Stimulated activated effector memory CD8-positive, alpha-beta T cell treated with anti-CD3 and anti-CD28 coated beads, Interleukin-12 subunit alpha, Interleukin-12 subunit beta, amount 100 ng/mL, for 72 hours (primary cell): ENCODE results near the gene TTBK1.

Experiments
- ATAC-seq: fragments of 150-1000 bp; cut with Tn5 transposase; 2 replicates; pipeline ENCODE4 v1.10.0; 2021
- DNase-seq, 2 donors: peaks; one replicate each; pipeline ENCODE4 v3.0.0; 2021 to 2022; ENCODE audit warnings: low spot score in 2 of 2
- H3K27ac Mint-ChIP-seq: one replicate; pipeline ENCODE4 v1.8.0; 2022; ENCODE audit warnings: mild to moderate bottlenecking, mixed read lengths
- H3K36me3 Mint-ChIP-seq: one replicate; pipeline ENCODE4 v1.8.0; 2022; ENCODE audit warnings: mild to moderate bottlenecking, mixed read lengths
- H3K4me1 Mint-ChIP-seq: one replicate; pipeline ENCODE4 v1.8.0; 2022; ENCODE audit warnings: mixed read lengths
- H3K4me3 Mint-ChIP-seq: one replicate; pipeline ENCODE4 v1.8.0; 2022; ENCODE audit warnings: mild to moderate bottlenecking, mixed read lengths
- H3K9me3 Mint-ChIP-seq: one replicate; pipeline ENCODE4 v1.8.0; 2022; ENCODE audit warnings: mixed read lengths

TTBK1 gene

GRCh38 chr6:43239054-43239453 lies 4.2 kb upstream of the TTBK1 start:
- Mint-ChIP-seq H3K4me1 (no peaks in the 10 kb centered on the region), H3K27ac (no peak overlapping the region), H3K9me3 (peaks cover 5% of the 10 kb centered on the region), H3K4me3 (no peak overlapping the region), H3K36me3 (no peaks in the 10 kb centered on the region)
- DNase-seq (no peak), ATAC-seq (no peak)

GRCh38 chr6:43240950-43241349 lies 2.3 kb upstream of the TTBK1 start:
- Mint-ChIP-seq H3K4me3 (no peak overlapping the region), H3K9me3 (peaks cover 5% of the 10 kb centered on the region), H3K36me3 (no peaks in the 10 kb centered on the region), H3K27ac (no peak overlapping the region), H3K4me1 (no peaks in the 10 kb centered on the region)
- no peak for ATAC-seq
- no peak for DNase-seq

- no peaks in the 10 kb centered on the region for H3K36me3 Mint-ChIP-seq
- no peak overlapping the region for H3K27ac Mint-ChIP-seq
- ATAC-seq (no peak), DNase-seq (no peak)
- no peaks in the 10 kb centered on the region for H3K4me1 Mint-ChIP-seq
- H3K9me3 Mint-ChIP-seq: peaks cover 5% of the 10 kb centered on the region
- H3K4me3 Mint-ChIP-seq: no peak overlapping the region
These were observed 1.8 kb upstream of the TTBK1 start for GRCh38 chr6:43241446-43241845.

GRCh38 chr6:43243664-43244321 lies 512 bp downstream of the TTBK1 start:
- H3K27ac Mint-ChIP-seq: no peak overlapping the region
- H3K4me3 Mint-ChIP-seq: no peak overlapping the region
- peaks cover 5% of the 10 kb centered on the region for H3K9me3 Mint-ChIP-seq
- no peaks in the 10 kb centered on the region for H3K36me3 Mint-ChIP-seq
- H3K4me1 Mint-ChIP-seq: peaks cover 13% of the 10 kb centered on the region
- DNase-seq (no peak), ATAC-seq (no peak)

GRCh38 chr6:43246301-43247113 lies 3.2 kb downstream of the TTBK1 start:
- no peaks in the 10 kb centered on the region for H3K9me3 Mint-ChIP-seq
- H3K4me3 Mint-ChIP-seq: peak overlapping the region; percentile 84
- peaks cover 22% of the 10 kb centered on the region for H3K4me1 Mint-ChIP-seq
- peak overlapping the region; percentile 92 for H3K27ac Mint-ChIP-seq
- ATAC-seq: peak; percentile 47
- H3K36me3 Mint-ChIP-seq: no peaks in the 10 kb centered on the region
- no peak for DNase-seq

GRCh38 chr6:43247114-43247999 lies 4.1 kb downstream of the TTBK1 start:
- H3K27ac Mint-ChIP-seq: peak overlapping the region; percentile 92
- peak; percentile 65 to 86 for DNase-seq
- peak overlapping the region; percentile 84 for H3K4me3 Mint-ChIP-seq
- ATAC-seq: peak; percentile 97
- peaks cover 26% of the 10 kb centered on the region for H3K4me1 Mint-ChIP-seq
- H3K9me3 Mint-ChIP-seq: no peaks in the 10 kb centered on the region
- H3K36me3 Mint-ChIP-seq: no peaks in the 10 kb centered on the region

GRCh38 chr6:43248101-43248500 lies 4.8 kb downstream of the TTBK1 start:
- peak overlapping the region; percentile 84 for H3K4me3 Mint-ChIP-seq
- H3K36me3 Mint-ChIP-seq: no peaks in the 10 kb centered on the region
- H3K27ac Mint-ChIP-seq: peak overlapping the region; percentile 92
- DNase-seq (no peak), ATAC-seq (no peak)
- peaks cover 26% of the 10 kb centered on the region for H3K4me1 Mint-ChIP-seq
- H3K9me3 Mint-ChIP-seq: no peaks in the 10 kb centered on the region

GRCh38 chr6:43248791-43249190 lies 5.5 kb downstream of the TTBK1 start:
- H3K27ac Mint-ChIP-seq: no peak overlapping the region
- peaks cover 26% of the 10 kb centered on the region for H3K4me1 Mint-ChIP-seq
- no peak for DNase-seq
- H3K9me3 Mint-ChIP-seq: no peaks in the 10 kb centered on the region
- H3K36me3 Mint-ChIP-seq: no peaks in the 10 kb centered on the region
- no peak for ATAC-seq
- H3K4me3 Mint-ChIP-seq: no peak overlapping the region

- no peak for DNase-seq
- H3K4me3 Mint-ChIP-seq: no peak overlapping the region
These were observed 7.7 kb downstream of the TTBK1 start for GRCh38 chr6:43250992-43251373.

GRCh38 chr6:43253401-43253800 lies 10.1 kb downstream of the TTBK1 start:
- Mint-ChIP-seq H3K36me3 (peaks cover 6% of the 10 kb centered on the region), H3K4me1 (peaks cover 45% of the 10 kb centered on the region), H3K9me3 (no peaks in the 10 kb centered on the region), H3K4me3 (no peak overlapping the region), H3K27ac (peak overlapping the region; percentile 7)
- DNase-seq: no peak
- ATAC-seq: no peak

More at GRCh38 chr6:43250992-43251373, 7.7 kb downstream of the TTBK1 start:
- ATAC-seq: no peak
- Mint-ChIP-seq H3K27ac (no peak overlapping the region), H3K9me3 (no peaks in the 10 kb centered on the region), H3K36me3 (peaks cover 4% of the 10 kb centered on the region), H3K4me1 (peaks cover 42% of the 10 kb centered on the region)

- H3K4me3 Mint-ChIP-seq: no peak overlapping the region
- peaks cover 45% of the 10 kb centered on the region for H3K4me1 Mint-ChIP-seq
- peaks cover 6% of the 10 kb centered on the region for H3K36me3 Mint-ChIP-seq
- ATAC-seq (peak; percentile 76), DNase-seq (no peak)
- no peak overlapping the region for H3K27ac Mint-ChIP-seq
- no peaks in the 10 kb centered on the region for H3K9me3 Mint-ChIP-seq
These were observed 11.0 kb downstream of the TTBK1 start for GRCh38 chr6:43254138-43254817.

GRCh38 chr6:43254846-43255245 lies 11.6 kb downstream of the TTBK1 start:
- Mint-ChIP-seq H3K4me3 (no peak overlapping the region), H3K36me3 (peaks cover 6% of the 10 kb centered on the region), H3K4me1 (peaks cover 51% of the 10 kb centered on the region), H3K9me3 (no peaks in the 10 kb centered on the region), H3K27ac (no peak overlapping the region)
- DNase-seq: no peak
- no peak for ATAC-seq

- ATAC-seq (no peak), DNase-seq (no peak)
- H3K4me3 Mint-ChIP-seq: no peak overlapping the region
- H3K36me3 Mint-ChIP-seq: peaks cover 6% of the 10 kb centered on the region
- H3K9me3 Mint-ChIP-seq: no peaks in the 10 kb centered on the region
- peaks cover 51% of the 10 kb centered on the region for H3K4me1 Mint-ChIP-seq
- H3K27ac Mint-ChIP-seq: no peak overlapping the region
These were observed 12.2 kb downstream of the TTBK1 start for GRCh38 chr6:43255408-43256054.

- Mint-ChIP-seq H3K4me3 (no peak overlapping the region), H3K4me1 (peaks cover 39% of the 10 kb centered on the region), H3K9me3 (no peaks in the 10 kb centered on the region), H3K27ac (no peak overlapping the region), H3K36me3 (peaks cover 6% of the 10 kb centered on the region)
- no peak for DNase-seq
- no peak for ATAC-seq
These were observed 13.5 kb downstream of the TTBK1 start for GRCh38 chr6:43256670-43257366.
